ENCODE results near the gene COLQ.

Gene COLQ

DNA sequence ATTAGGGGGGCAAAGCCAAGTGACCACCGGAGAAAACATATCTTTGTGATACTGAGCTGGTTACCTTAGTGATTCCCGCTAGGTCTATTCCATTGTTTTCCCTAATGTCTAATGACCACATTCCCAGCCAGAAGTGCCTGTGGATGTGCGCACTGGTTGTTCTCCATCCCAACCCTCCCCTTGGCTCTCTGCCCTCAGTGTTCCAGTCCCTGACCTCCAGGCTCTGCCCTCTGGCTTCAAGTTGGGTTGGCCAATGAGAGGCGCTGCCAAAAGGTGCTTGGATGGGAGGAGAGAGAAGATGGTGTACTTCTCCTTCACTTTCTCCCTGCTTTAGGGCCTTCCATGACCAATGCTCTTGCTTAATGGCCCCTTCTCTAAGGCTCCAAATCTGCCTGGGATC is 2.4 kb downstream of the COLQ start:
- no peak for DNase-seq

DNA sequence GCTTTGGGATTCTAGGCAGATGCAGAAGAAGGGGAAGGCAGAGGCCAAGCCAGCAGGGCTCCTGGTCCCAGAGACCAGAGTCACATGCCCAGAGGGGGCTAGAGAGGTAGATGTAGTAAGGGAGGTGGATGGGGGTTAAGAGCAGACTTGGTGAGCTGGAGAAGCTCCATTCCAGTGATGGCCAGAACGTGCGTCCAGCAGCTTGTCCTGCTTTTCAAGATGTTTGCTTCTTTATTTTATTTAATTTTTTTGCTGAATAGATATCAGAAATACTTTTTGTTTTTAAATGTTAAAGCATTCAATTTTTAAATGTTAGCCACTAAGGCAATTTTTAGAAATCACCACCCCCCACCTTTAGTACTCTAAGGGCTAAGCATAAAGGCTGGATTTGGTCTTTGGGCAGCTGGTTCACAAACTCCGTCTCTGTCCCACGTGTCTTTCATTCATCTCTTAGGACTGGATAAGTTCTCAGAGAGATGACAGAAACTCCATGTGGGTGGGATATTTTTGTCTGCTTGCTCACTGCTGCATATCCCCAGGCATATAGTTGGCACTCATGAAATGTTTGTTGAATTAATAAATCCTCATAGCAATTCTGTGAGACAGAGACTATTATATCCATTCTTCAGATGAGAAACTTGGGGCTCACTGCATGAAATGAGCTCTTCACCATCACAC is 6.7 kb downstream of the COLQ start:
- no peak for DNase-seq

DNA sequence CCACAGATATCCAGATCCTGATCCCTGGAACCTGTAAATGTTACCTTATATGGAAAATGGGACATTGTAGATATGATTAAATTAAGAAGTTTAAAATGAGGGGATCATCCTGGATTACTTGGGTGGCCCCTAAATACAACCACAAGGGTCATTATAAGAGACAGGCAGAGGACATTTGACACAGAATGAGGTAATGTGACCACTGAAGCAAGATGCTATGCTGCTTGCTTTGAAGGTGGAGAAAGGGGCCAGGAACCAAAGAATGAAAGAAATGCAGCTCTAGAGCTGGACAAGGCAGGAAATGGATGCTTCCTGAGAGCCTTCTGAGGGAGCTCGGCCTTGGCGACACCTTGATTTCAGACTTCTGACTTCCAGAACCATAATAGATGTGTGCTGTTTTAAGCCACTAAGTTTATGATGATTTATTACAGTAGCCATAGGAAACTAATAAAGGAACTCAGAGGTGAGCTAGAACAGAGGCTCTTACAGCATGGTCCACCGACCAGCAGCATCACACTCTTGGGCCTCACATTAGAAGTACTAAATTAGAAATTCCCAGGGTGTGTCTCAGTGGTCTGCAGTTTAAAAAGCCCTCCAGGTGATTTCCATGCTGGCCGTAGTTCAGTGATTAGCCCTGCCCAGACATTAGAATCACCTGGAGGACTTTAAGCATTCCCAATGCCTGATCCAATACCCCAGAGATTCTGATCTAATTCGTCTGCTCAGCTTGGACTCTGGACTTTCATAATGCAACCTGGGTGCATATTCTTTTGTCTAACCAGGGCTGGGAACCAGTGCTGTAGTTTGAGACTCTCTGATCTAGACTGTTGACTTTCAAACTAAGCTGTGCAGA is 7.5 kb downstream of the COLQ start:
- no peak for DNase-seq

DNA sequence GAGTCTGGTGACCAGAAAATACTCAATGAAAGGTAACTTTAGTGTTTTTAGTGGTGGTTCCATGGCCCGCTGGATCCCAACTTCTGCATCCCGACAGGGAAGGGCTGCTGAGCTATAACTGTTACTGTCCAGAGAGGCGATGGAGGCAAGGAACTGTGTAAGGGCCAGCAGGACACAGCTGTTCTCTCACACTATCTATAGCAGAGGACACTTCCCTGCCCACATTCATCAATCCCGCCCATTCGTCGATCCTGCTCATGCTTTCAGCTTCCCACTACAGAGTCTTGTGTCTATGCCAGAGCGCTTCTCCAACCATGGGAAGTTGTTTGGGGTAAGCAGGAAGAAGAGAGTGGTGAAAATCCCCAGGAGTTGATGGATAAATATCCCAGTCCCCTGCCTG is 8.4 kb downstream of the COLQ start:
- DNase-seq, result no peak

DNA sequence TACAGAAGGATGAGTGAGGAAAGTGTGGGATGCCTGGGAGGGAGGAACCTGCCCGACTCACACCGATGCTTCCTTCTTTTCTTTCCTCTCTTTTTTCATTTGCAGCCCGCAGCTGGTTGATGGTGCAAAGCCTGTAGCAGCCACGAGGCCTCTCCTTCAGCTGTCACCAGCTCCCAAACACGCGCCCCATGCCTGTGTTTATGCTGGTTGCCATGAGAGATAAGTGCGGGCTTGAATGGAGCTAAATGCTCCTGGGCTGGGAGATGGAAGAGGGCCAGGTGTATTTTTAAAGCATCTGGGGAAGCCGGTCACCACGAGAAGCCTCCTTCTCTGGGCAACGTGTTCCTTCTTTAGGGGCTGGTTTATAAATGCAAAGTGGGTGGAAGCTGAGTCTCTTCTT is 9.3 kb downstream of the COLQ start:
- DNase-seq, result peak; percentile 13

DNA sequence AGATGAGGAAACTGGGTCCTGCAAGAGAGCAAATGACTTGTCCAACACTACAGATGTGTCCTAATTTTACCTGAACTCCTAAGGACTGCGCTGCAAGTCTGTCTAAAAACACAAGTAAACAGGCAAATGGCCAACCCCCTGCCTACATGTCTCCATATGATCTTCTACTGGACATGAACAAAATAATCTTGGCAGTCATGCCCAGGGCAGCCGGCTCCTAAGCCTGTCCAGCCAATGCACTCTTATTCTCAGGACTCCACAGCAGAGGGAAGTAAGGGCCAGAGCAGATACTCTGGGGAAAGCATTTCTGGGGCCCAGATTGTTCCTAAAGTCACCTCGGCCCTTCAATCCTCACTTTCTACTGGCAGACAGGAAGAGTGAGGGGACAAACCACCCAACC is 10.3 kb downstream of the COLQ start:
- no peak for DNase-seq

DNA sequence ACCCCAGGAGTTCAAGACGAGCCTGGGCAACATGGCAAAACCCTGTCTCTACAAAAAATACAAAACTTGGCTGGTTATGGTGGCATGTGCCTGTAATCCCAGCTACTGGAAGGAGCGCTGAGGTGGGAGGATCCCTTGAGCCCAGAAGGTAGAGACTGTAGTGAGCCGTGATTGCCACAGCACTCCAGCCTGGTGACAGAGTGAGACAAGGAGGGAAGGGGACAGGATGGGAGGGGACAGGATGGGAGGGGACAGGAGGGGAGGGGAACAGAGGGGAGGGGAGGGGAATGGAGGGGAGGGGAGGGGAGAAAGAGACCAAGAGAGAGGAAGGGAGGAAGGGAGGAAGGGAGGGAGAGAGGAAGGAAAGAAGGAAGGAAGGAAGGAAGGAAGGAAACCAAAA is 11.0 kb downstream of the COLQ start:
- DNase-seq, result no peak

DNA sequence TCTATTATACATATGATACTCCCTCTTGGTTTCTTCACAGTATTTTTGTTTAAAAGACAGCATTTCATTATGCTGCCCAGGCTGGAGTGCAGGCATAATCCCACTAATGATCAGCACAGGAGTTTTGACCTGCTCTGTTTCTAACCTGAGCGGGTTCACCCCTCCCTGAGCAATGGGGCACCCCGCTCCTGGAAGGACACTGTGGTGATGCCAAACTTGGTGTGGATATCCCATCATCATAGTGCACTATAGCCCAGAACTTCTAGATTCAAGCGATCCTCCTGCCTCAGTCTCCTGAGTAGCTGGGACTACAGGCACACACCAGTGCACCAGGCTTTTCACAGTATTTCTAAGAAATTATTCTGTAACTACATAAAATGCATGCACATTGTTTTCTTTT is 14.9 kb downstream of the COLQ start:
- DNase-seq, result no peak

DNA sequence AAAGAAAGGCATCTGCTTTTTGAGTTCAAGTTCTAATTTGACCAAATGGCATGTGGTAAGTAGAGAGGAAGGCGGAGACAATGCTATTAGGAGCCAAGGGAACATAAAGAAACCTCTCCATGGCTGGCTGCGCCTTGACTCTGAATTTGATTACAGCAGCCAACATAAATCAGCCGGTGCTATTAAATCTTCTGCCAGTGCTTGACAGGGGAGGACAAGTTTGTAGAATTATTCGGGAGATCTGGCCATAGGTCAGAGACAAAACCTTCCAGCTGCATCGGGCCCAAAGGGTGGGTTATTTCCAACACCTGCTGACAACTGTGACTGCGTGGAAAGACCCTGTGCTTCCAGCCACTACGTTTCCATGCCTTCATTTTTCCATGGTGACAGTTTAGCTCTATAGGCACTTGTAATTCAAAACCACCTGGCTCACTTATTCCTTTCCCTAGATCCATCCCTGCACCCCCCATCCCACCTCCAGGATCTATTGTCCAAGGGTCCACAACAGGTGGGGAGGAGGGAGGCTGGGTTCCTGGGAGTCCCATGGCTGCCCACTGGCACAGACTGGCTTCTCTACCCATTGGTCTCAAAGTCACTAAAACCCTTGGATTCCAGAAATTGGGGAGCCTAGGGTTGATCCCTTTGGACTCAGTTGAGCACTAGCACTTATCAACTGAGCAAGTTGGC is 15.9 kb downstream of the COLQ start:
- DNase-seq, result no peak

DNA sequence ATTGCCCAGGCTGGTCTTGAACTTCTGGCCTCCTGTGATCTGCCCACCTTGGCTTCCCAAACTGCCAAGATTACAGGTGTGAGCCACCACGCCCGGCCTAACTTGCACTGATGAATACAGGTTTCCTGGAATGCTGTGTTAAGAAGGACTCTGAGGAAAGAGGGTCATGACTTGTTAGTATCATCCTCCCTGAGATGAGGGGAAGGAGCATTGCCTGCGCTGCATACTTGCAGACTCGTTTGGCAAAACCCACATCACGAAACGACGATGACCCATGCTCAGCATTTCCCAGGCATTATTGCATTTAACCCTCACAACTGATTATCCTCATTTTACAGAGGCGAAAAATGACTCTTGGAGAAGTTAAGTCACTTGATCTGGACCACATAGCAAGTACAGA is 18.9 kb downstream of the COLQ start:
- DNase-seq, result no peak

DNA sequence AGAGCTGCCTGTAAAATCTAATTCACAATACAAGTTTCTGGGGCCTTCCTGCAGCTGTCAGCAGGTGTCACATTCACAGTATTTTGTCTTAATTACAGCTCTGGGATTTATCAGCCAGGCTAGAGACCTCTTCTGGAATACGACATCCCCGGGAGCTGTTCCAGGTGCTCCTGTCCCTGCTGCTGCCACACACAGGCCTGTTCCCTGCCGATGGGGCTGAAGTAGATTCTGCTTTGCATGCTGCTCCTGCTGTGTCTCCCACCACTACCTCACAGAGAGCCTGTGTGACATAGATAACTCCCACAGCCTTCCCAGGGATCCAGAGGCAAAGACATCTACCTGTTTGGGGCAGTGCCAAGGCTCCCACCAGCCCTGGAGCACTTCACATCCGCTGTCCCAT is 20.4 kb downstream of the COLQ start:
- DNase-seq, result peak; percentile 34

DNA sequence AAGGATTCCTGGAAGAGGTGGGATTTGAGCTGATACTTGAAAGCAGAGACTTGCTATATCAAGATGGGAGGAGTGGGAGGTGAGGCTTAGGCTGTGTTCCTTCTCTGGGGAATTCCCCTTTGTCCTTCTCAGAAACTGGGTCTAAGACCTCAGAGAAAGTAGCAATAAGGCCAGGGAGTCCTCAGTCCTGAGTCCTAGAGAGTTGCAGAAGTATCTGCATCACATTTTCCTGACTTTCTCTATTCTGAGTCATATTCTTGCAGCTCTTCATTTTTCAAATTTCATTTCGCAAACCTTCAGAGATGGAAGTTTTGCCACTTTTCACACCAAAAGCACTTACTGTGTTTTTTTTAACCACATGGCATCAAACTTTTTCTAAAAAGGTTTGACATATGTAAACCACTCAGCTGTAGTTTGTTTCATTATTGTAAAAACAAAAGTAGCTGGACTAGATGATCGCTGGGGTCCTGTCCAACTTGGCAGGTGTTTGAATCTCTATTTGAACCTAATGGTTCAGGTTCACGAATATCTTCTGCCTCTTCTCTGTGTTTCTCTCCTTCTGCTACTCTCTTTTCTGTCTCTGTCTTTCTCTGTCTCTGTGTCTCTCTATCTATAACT is 21.3 kb downstream of the COLQ start:
- no peak for DNase-seq

DNA sequence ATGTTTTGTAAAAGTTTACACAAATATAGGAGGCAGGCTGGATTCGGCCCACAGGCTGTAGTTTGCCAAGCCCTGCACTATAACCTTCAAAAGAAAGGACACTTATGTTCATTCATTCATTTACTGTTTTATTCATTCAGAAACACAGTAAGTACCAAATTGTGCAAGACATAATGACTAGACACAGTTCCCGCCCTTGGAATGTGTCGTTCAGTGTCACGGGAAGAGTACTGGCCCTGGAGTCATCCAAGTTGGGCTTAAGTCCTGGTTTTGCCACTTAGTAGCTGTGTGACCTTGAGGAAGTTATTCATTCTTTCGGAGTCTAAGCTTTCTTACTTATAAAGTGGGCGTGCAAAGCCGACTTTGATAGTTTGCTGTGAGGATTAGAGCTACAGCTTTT is 22.0 kb downstream of the COLQ start:
- no peak for DNase-seq

DNA sequence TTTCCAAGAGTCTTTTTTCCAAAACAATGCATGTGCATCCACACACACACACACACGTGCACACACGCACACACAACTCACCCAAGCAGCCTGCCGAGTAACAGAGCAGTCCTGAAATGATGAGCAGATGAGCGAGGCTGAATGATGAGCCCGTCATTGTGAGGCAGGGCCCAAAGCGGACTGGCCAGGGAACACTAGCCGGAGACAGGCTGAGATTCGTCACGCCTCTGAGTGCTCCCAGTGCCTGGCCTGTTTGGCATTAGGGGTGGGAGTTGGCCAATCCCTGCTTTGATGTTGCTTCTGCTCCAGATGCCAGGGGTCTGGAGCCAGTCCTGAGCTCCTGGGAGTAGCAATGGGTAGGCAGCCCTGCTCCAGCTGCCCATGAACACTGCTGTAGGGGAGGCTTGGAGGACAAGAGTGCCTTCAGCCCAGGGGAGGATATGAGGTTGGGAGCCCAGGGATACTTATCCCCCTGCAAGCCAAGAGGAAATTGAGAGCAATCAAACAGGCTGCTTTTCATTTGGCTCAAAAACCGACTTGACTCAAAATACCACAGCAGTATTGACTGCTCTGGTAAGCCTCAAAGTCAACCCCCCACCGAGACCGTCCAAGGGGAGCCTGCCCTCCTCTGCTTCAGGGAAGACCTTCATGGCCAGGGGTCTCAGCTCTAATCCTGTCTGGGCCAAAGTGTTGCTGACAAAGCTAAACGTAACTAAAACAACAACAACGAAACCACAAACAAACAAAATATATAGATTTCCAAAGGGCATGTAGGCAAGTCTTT is 22.9 kb downstream of the COLQ start:
- DNase-seq, result no peak

DNA sequence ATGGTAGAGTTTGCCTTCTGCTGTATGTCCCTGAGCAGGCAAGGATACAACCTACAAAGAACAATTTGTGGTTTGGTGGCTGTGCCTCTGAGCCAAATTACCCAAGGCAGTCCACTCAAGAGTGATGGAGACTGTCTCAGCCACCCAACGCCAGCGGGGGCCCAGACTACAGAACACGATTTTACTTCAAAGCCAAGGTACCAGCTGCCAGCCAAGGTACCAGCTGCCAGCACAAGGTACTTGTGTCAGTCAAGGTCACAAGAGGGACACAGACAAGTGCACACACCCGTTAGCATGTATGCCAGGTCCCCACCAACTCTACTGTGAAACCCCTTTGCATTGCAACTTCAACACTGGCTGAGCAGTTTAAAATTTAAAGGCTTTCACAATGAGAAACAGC is 23.5 kb downstream of the COLQ start:
- no peak for DNase-seq

DNA sequence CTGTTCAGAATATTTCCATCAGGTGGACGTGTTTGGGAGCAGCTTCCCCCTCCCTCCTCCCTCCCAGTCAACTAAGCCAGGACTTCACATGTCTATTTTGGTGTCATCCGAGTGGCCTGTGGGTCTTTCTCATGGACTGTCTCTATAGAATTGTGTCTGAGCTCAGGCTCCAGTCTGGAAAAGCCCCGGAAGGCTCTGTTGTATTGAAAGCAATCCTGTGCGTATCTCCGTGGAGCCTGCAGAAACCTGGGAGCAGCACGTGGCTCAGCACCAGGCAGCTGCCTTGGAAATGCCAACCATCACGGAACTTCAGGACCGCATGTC is 25.2 kb downstream of the COLQ start:
- no peak for DNase-seq

DNA sequence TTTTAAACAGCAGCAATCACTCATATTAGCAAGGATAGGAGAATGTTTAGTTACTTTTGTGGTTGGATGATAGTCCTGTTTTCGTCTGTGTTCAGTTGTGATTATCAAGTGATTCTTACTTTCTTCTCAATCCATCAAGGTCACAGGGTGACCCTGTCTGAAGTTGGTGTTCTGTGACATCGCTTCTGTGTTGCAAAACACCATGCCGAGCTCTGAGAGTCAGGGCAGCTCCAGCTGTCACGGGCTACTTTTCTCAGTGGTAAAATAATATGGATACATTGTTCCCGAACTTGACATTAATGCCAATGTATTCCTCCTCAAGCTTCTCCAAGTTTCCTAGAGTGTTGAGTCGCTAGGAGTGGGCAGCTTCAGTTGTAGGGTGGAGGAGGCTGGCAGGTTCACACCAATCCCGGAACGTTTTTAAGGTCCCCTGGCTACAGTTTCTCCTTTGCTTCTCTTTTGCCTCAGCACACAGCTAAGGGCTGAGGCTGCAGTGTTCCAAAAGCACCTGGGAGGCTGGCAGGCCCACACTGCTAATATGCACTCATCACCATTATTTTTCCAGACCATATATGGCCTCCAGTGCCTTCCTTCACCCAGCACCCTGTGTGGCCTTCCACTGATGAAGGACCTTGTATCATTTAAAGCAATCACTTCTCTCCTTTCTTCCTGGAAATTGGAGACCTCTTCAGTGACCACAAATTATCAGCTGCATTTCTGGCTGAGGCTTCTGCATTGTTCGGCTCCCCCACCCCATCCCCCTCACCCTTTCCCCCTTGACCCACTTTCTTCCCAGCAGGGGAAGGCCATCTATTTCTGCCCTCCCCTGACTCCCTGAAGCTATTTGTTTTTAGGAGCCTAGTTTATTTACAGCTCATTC is 25.8 kb downstream of the COLQ start:
- no peak for DNase-seq

DNA sequence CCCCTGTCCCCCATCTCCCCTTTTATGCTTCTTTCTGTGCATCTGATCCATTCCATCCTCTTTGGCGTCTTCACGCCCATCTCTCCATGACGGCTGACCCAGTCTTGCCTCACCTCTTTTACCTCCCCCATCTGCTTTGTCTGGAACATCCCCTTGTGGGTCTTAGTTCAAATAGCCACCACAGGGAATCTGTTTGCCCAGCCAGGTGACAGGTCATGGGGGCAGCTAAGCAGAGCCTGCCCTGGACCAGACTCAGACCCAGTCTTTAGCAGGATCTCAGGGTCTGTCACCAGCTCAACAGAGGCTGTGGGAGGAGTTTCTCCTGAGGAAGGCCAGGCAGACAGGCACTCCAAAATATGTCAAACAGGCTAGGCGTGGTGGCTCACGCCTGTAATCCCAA is 28.1 kb downstream of the COLQ start:
- no peak for DNase-seq

DNA sequence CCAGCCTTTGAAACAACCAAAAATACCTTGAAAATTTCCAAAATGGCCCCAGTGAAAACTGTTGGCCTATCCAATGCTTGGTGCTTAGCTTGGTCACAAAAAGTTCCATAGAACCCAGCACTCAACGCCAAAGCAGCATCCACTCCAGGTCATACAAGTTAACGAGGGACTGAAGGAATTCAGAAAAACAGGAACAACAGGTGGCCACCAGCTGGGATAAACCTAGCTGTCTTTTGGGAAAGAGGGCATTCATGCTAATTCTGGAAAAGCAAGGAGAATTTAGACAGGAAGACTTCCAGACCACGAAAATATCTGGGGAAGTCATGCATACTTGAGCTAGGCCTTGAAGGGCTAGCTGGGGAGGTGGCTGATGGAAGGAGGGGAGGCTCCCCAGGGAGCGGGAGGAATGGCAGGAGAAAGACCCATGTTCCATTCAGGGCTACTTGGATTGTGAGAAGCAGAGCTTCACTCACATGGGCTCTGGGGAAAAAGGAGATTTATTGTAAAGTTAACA is 28.6 kb downstream of the COLQ start:
- no peak for DNase-seq

DNA sequence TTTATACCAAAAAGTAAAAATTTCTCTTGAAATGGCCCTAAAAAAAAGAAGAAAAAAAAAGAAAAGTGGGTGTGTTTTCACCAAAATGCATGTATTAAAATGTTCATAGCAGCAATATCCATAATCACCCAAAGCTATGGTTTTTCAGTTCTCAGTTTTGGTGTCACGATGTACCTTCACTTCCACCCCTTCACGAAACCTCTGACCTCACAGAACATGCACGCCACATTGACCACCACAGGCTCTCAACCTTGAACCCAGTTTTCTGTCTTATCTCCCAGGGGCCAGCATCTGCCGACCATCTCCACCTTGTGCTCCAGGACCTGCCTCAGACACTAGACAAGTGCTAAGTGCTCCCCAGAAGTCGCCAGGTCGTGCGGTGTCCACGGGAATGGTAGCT is 30.4 kb downstream of the COLQ start:
- no peak for DNase-seq

DNA sequence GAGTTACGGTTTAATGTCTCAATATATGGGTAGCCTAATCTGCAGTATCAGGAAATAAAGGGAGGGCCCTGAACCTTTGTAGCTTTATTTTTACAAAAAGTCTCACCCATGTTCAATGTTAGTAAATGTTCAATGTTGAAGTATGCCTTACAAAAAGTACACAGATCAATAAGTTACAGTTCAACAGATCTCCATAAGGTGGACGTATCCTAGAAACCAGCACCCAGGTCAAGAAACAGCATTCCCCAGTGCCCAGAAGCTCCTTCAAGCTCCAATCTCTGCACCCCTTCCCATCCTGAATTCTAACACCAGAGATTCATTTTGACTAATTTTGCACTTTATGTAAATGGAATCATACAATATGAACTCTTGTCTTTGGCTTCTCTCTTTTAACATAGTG is 31.3 kb downstream of the COLQ start:
- no peak for DNase-seq

DNA sequence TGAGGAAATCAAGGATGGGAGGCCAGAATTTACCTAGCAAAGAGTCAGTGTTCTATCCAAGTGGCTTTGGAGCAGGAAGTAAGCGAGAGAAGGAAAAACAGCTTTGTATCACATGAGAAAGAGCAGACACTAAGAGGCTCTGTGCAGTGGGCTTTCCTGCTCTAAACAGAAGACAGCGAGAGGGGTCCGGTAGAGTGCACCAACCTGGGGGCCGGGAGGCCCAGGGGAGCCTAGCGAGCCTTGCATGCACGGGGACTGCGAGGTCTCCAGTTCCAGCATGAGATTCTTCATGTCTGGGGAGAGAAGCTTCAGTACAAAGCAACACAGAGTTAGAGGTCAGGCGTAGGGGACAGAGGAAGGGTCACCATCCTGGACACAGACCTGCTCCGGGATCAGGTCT is 33.5 kb downstream of the COLQ start:
- DNase-seq, result no peak
